K562 (cell line): ENCODE results near the gene GLIPR1L1. TPM values are rescaled to one million over a fixed set of nuclear protein-coding genes. Genes with fewer than 3 reads are reported as not detected.

Experiments
- EZH2 ChIP-seq: IDR thresholded peaks from 2 replicates; pipeline ENCODE4 v1.6.1; 2012; ENCODE audit warnings: low read depth, mild to moderate bottlenecking, inconsistent platforms, low read length, borderline replicate concordance
- FOXK1 ChIP-seq: sonication (generic); formaldehyde crosslinking; IDR thresholded peaks from 2 replicates; pipeline ENCODE4 v1.8.0; 2022; ENCODE audit warnings: missing genetic modification reagents, mild to moderate bottlenecking, borderline replicate concordance
- FOXK2 ChIP-seq, 2 experiments: fragments of 450-650 bp; IDR thresholded peaks in 1 of 2; conservative IDR thresholded peaks in 1 of 2; 2 replicates each; pipeline ENCODE4 v1.6.1; 2016; ENCODE audit warnings: low read depth in 2 of 2, mild to moderate bottlenecking in 1 of 2
- NR3C1 ChIP-seq: sonication (generic); formaldehyde crosslinking; IDR thresholded peaks from 2 replicates; pipeline ENCODE4 v1.8.1; 2022; ENCODE audit warnings: missing genetic modification reagents
- PHTF2 ChIP-seq: fragments of 250-450 bp; sonication (Bioruptor Pico); IDR thresholded peaks from 2 replicates; pipeline ENCODE4 v1.5.0; 2021; ENCODE audit warnings: mild to moderate bottlenecking
- TEAD2 ChIP-seq: fragments of 450-650 bp; IDR thresholded peaks from 2 replicates; pipeline ENCODE4 v1.6.1; 2016; ENCODE audit warnings: missing genetic modification characterization, control low read depth, missing compliant biosample characterization
- ZNF507 ChIP-seq: conservative IDR thresholded peaks from 2 replicates; pipeline ENCODE4 v1.6.1; 2017; ENCODE audit warnings: missing genetic modification characterization, missing compliant biosample characterization
- ZNF57 ChIP-seq: fragments of 450-650 bp; formaldehyde crosslinking; IDR thresholded peaks from 2 replicates; pipeline ENCODE4 v1.4.0; 2020; ENCODE audit warnings: mild to moderate bottlenecking, moderate library complexity
- polyA plus RNA-seq, 8 experiments: library from polyadenylated mRNA; depleted of rRNA in 4 of 8; stranded (reverse) in 5 of 8; unstranded in 3 of 8; fragments of >200 nt; fragmentation: Nextera tagmentation in 2 of 8; fragmentation: Illumina TruSeq in 1 of 8; extraction: Ambion mirVana in 2 of 8; extraction: Trizol in 1 of 8; gene quantifications; 2 replicates each; pipeline versions ENCODE4 v1.2.1 to v1.2.3, GENCODE V29; 2011 to 2014; ENCODE audit warnings: inconsistent platforms in 1 of 8, missing spikeins in 1 of 8
- total RNA-seq, 7 experiments: library from RNA; depleted of rRNA in 6 of 7; stranded (reverse); fragments of >200 nt in 6 of 7; fragmentation: Illumina TruSeq in 2 of 7; extraction: Trizol in 2 of 7; gene quantifications; 2 replicates each; pipeline versions ENCODE4 v1.2.1 to v1.2.3, GENCODE V29; 2011 to 2021; ENCODE audit warnings: low replicate concordance in 1 of 7
- TF ChIP-seq, protein P1 (sequence below): fragments of 450-650 bp; formaldehyde crosslinking; IDR thresholded peaks from 2 replicates; pipeline ENCODE4 v1.4.0; 2020; ENCODE audit warnings: mild to moderate bottlenecking, moderate library complexity
- TF ChIP-seq, protein P2 (sequence below): sonication (generic); formaldehyde crosslinking; IDR thresholded peaks from 2 replicates; pipeline ENCODE4 v1.8.0; 2022; ENCODE audit warnings: mild to moderate bottlenecking, missing genetic modification reagents
- TF ChIP-seq, protein P3 (sequence below): sonication (generic); formaldehyde crosslinking; IDR thresholded peaks from 2 replicates; pipeline ENCODE4 v1.8.1; 2023; ENCODE audit warnings: mild to moderate bottlenecking, missing genetic modification reagents
- TF ChIP-seq, protein P4 (sequence below): fragments of 200-800 bp; sonication (Bioruptor generic); IDR thresholded peaks from 2 replicates; pipeline ENCODE4 v1.6.1; 2017; ENCODE audit warnings: missing genetic modification characterization, missing compliant biosample characterization

GLIPR1L1 gene
- total and polyA plus RNA-seq, 9 of the 15 experiments (the other 6 are each of a cell fraction or from before 2014, with no cell fraction given), result not detected

DNA sequence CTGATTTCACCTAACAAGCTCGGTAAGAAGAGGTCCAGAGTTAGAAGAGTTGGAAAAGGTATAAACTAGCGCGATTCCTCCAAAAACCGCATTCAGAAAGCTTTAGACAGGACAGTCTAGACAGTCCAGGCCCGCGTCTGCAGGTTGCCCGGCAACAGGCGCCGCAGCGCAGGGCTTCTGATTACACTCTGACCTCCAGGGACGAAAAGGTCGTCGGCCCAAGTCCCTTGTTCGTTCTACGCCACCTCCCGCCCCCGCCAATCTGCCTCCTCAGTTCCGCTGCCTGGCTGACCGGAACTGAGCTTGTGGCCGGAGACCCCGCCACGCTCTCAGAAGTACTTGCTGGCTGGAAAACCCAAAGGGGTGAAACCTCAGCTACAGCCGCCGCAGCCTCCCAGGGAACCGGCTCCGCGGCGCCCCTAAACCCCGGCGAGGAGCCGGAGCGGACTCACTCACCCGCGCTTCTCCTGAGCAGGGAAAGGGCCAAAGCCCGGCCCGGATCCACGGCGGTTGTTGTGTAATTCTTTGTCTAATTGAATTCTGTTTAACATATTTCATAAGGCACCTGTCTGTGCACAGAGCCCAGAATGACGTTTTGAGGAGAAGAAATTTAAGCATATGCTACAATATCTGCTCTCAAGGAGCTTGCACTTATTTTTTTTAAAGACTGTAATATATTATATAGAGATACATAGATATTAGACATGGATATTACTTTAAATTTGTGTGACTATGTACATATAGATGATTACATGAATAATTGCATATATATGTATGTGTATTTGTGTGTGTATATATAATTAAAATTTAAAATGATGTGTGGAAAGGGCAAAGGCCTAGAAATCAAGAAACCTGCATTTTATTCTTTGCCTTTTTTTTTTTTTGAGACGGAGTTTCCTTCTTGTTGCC is 4.3 kb upstream of the GLIPR1L1 start, which contains the start of gene CAPS2 (continued):
- TF ChIP-seq, protein P1, sequence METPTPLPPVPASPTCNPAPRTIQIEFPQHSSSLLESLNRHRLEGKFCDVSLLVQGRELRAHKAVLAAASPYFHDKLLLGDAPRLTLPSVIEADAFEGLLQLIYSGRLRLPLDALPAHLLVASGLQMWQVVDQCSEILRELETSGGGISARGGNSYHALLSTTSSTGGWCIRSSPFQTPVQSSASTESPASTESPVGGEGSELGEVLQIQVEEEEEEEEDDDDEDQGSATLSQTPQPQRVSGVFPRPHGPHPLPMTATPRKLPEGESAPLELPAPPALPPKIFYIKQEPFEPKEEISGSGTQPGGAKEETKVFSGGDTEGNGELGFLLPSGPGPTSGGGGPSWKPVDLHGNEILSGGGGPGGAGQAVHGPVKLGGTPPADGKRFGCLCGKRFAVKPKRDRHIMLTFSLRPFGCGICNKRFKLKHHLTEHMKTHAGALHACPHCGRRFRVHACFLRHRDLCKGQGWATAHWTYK (CRISPR knock-in tag), result no peak
- TF ChIP-seq ZNF57 (no peak), ZNF507 (no peak), TEAD2 (tag) (no peak), EZH2 (no peak), NR3C1 (no peak), FOXK2 (conservative IDR thresholded peaks at IDR 0.05 in 1 of 2, IDR thresholded peaks at IDR 0.05 in 1 of 2; ENCODE audit: low read depth in 2 of 2) (no peak), PHTF2 (CRISPR knock-in tag) (no peak), FOXK1 (0 out of 2 replicates have a peak, but pooled peaks have one; percentile 70)
- TF ChIP-seq, protein P2, sequence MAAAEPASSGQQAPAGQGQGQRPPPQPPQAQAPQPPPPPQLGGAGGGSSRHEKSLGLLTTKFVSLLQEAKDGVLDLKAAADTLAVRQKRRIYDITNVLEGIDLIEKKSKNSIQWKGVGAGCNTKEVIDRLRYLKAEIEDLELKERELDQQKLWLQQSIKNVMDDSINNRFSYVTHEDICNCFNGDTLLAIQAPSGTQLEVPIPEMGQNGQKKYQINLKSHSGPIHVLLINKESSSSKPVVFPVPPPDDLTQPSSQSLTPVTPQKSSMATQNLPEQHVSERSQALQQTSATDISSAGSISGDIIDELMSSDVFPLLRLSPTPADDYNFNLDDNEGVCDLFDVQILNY (CRISPR knock-in tag), result no peak
- TF ChIP-seq, protein P3, sequence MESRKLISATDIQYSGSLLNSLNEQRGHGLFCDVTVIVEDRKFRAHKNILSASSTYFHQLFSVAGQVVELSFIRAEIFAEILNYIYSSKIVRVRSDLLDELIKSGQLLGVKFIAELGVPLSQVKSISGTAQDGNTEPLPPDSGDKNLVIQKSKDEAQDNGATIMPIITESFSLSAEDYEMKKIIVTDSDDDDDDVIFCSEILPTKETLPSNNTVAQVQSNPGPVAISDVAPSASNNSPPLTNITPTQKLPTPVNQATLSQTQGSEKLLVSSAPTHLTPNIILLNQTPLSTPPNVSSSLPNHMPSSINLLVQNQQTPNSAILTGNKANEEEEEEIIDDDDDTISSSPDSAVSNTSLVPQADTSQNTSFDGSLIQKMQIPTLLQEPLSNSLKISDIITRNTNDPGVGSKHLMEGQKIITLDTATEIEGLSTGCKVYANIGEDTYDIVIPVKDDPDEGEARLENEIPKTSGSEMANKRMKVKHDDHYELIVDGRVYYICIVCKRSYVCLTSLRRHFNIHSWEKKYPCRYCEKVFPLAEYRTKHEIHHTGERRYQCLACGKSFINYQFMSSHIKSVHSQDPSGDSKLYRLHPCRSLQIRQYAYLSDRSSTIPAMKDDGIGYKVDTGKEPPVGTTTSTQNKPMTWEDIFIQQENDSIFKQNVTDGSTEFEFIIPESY (CRISPR knock-in tag), result peak; percentile 57; the same call in 1 of the 2 replicates
- TF ChIP-seq, protein P4, sequence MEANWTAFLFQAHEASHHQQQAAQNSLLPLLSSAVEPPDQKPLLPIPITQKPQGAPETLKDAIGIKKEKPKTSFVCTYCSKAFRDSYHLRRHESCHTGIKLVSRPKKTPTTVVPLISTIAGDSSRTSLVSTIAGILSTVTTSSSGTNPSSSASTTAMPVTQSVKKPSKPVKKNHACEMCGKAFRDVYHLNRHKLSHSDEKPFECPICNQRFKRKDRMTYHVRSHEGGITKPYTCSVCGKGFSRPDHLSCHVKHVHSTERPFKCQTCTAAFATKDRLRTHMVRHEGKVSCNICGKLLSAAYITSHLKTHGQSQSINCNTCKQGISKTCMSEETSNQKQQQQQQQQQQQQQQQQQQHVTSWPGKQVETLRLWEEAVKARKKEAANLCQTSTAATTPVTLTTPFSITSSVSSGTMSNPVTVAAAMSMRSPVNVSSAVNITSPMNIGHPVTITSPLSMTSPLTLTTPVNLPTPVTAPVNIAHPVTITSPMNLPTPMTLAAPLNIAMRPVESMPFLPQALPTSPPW (CRISPR knock-in tag), result no peak; the same call in 1 of the 2 replicates
